HFFc6 (cell line): ENCODE measurements around the gene AKT3. TPM values are rescaled to one million over a fixed set of nuclear protein-coding genes. Genes with fewer than 3 reads are reported as not detected.

Experiments used
- DNase-seq: peaks from one replicate; pipeline ENCODE4 v3.0.0-alpha.2; 2018
- H3K27ac Mint-ChIP-seq: 2 replicates; pipeline ENCODE4 v1.8.0; 2020; ENCODE audit warnings: mild to moderate bottlenecking, mixed read lengths
- H3K27me3 Mint-ChIP-seq: 2 replicates; pipeline ENCODE4 v1.8.0; 2021; ENCODE audit warnings: mild to moderate bottlenecking, moderate library complexity, mixed read lengths; ENCODE audit not compliant: insufficient read depth
- H3K36me3 Mint-ChIP-seq: 2 replicates; pipeline ENCODE4 v1.8.0; 2021; ENCODE audit warnings: low read depth, mixed read lengths
- H3K4me1 Mint-ChIP-seq: 2 replicates; pipeline ENCODE4 v1.8.0; 2020; ENCODE audit warnings: low read depth, mixed read lengths
- H3K4me3 Mint-ChIP-seq: 2 replicates; pipeline ENCODE4 v1.8.0; 2020; ENCODE audit warnings: mild to moderate bottlenecking, moderate library complexity, mixed read lengths
- H3K9me3 Mint-ChIP-seq: 2 replicates; pipeline ENCODE4 v1.8.0; 2020; ENCODE audit warnings: mild to moderate bottlenecking, mixed read lengths
- total RNA-seq, 6 experiments: library from RNA; stranded (reverse); fragmentation: NEBNext Ultra II Directional; extraction: Animal tissue kit (Norgen Biotek cat#: 25700); gene quantifications; 2 replicates in 1 of 6; 3 replicates in 5 of 6; pipeline ENCODE4 v1.2.3, GENCODE V29; 2021
- TF ChIP-seq, protein P1 (sequence below): fragments of 200-600 bp; sonication (generic); IDR thresholded peaks from 2 replicates; pipeline ENCODE4 v1.5.0; 2021; ENCODE audit warnings: antibody characterized with exemption, mild to moderate bottlenecking

AKT3 gene
- total RNA-seq, 6 experiments from 2014 or later: 66.8 to 85.4 (median 75.1) TPM

DNA sequence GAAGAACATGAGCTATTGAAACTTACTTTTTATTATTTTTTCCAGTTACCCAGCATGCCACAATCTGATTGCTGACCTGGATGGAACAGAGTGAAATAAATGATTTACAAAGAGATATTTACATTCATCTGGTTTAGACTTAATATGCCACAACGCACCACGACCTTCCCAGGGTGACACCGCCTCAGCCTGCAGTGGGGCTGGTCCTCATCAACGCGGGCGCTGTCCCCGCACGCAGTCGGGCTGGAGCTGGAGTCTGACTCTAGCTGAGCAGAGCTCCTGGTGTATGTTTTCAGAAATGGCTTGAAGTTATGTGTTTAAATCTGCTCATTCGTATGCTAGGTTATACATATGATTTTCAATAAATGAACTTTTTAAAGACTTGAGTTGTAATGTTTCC, 350.3 kb downstream of the AKT3 start:
- H3K27ac Mint-ChIP-seq: no peak overlapping the region
- peaks cover 42% of the 10 kb centered on the region for H3K36me3 Mint-ChIP-seq
- H3K27me3 Mint-ChIP-seq: 0 out of 2 replicates have a peak, but pooled peaks cover 2% of the 10 kb centered on the region
- DNase-seq: no peak
- peaks cover 35% of the 10 kb centered on the region for H3K4me1 Mint-ChIP-seq
- TF ChIP-seq, protein P1, sequence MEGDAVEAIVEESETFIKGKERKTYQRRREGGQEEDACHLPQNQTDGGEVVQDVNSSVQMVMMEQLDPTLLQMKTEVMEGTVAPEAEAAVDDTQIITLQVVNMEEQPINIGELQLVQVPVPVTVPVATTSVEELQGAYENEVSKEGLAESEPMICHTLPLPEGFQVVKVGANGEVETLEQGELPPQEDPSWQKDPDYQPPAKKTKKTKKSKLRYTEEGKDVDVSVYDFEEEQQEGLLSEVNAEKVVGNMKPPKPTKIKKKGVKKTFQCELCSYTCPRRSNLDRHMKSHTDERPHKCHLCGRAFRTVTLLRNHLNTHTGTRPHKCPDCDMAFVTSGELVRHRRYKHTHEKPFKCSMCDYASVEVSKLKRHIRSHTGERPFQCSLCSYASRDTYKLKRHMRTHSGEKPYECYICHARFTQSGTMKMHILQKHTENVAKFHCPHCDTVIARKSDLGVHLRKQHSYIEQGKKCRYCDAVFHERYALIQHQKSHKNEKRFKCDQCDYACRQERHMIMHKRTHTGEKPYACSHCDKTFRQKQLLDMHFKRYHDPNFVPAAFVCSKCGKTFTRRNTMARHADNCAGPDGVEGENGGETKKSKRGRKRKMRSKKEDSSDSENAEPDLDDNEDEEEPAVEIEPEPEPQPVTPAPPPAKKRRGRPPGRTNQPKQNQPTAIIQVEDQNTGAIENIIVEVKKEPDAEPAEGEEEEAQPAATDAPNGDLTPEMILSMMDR: no peak
- no peaks in the 10 kb centered on the region; the same call in 1 of the 2 replicates for H3K9me3 Mint-ChIP-seq
- no peak overlapping the region for H3K4me3 Mint-ChIP-seq

DNA sequence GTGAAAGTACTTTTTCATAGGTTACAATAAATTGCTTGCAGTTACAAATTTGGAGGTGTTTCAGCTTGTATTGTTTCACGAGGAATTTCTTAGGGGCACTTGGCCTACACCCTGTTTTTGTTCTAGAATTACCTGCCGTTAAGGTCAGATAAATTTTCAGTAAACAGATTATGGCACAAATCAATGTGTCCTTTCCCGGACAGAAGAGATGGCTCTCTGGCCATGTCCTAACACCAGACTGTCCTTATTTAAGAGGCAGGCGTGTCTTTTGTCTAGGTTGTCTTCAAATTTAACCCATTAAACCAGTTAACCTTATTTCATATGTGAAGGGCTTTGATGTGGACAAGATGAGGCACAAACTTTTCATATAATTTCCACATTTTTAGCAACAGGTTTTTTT, 350.8 kb downstream of the AKT3 start:
- TF ChIP-seq, protein P1: no peak
- Mint-ChIP-seq H3K4me3 (no peak overlapping the region), H3K4me1 (peaks cover 35% of the 10 kb centered on the region), H3K27me3 (0 out of 2 replicates have a peak, but pooled peaks cover 2% of the 10 kb centered on the region), H3K36me3 (peaks cover 44% of the 10 kb centered on the region), H3K27ac (no peak overlapping the region), H3K9me3 (no peaks in the 10 kb centered on the region; the same call in 1 of the 2 replicates)
- DNase-seq: no peak

DNA sequence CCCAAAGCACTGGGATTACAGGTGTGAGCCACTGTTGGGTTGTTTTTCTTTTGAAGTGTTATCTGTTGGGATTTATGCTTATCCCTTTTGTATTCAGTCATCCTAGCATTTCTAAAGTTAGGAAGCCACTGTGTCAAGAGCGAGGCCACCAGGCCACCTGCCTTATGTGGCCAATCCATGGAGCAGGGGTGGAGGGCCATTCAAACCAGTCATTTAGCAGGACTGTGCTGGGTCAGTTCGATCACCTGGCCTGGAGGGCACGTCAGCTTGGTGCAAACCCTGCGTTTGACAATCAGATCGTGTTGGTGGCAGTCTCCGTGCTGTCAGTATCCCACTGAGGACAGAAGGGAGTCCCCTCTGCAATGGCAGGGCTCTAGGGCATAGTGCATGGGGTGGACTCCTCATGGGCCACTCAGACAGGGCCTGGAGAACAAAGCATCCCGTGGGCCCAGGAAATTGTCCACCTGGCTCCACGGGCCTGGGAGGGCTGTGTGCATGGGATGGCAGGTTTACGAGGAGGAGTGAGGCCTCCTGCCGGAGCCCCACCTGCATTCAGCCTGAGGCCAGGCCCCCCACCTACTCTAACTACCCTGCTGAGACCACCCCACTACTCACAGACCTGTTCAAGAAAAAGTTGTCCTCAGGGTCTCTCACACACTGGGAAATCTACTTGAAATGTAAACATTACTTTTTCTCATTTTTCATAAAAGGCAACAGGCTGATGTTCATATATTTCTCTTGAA, 351.9 kb downstream of the AKT3 start:
- no peak overlapping the region for H3K4me3 Mint-ChIP-seq
- peaks cover 42% of the 10 kb centered on the region for H3K4me1 Mint-ChIP-seq
- no peak for DNase-seq
- TF ChIP-seq, protein P1: no peak
- H3K27me3 Mint-ChIP-seq: 0 out of 2 replicates have a peak, but pooled peaks cover 2% of the 10 kb centered on the region
- H3K27ac Mint-ChIP-seq: no peak overlapping the region
- peaks cover 36% of the 10 kb centered on the region for H3K36me3 Mint-ChIP-seq
- no peaks in the 10 kb centered on the region; the same call in 1 of the 2 replicates for H3K9me3 Mint-ChIP-seq

DNA sequence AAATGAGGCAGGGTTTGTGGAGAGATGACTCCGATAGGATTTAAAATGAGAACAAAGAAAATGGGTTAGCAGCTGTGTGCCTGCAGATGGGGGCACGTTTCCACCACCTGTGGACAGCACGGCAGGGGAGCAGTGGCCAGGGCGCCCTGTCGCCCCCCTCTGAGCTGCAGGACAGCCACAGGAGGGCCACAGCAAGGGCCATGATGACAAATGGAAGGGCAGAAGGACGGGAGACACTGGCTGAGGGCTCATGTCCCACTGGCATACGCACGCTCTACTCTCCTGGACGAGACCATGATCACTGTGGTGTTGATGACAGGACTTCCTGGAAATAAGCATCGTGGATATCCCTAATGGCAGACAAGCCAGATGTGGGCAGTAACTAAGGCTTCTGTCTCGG, 353.2 kb downstream of the AKT3 start:
- Mint-ChIP-seq H3K27ac (no peak overlapping the region), H3K4me3 (no peak overlapping the region), H3K27me3 (0 out of 2 replicates have a peak, but pooled peaks cover 2% of the 10 kb centered on the region), H3K9me3 (no peaks in the 10 kb centered on the region; the same call in 1 of the 2 replicates), H3K4me1 (peaks cover 38% of the 10 kb centered on the region), H3K36me3 (peaks cover 26% of the 10 kb centered on the region)
- TF ChIP-seq, protein P1: no peak
- no peak for DNase-seq

DNA sequence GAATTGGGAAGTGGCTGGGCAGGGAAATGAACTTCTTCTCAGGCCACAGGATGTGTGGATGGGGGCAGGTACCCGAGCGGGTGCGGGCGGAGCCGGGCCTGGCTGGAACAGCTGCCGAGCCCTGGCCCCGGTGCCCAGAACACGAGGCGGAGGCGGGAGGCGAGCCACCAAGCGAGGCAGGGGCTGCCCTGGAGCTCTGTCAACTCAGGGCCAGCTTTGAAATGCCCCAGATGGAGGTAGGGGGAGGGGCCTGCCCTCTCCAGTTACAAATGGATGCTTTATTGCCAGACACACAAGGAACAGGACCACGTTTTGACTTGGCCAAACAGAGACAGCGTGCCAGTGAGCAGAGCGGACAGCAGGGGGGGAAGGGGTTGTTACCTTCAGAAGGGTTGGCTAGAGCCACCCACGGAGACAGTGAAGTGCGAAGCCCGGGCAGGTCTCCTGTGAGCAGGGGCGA, 353.8 kb downstream of the AKT3 start:
- DNase-seq: no peak
- H3K27ac Mint-ChIP-seq: peak overlapping the region; percentile 48
- TF ChIP-seq, protein P1: no peak
- H3K4me1 Mint-ChIP-seq: peaks cover 35% of the 10 kb centered on the region
- H3K27me3 Mint-ChIP-seq: 0 out of 2 replicates have a peak, but pooled peaks cover 2% of the 10 kb centered on the region
- H3K9me3 Mint-ChIP-seq: no peaks in the 10 kb centered on the region; the same call in 1 of the 2 replicates
- H3K4me3 Mint-ChIP-seq: no peak overlapping the region
- peaks cover 26% of the 10 kb centered on the region for H3K36me3 Mint-ChIP-seq
